DND-41 (cell line): ENCODE measurements around the gene TTC28.

Experiments used
- EZH2 ChIP-seq: IDR thresholded peaks from 3 replicates; pipeline ENCODE4 v1.6.1; 2012; ENCODE audit warnings: borderline replicate concordance, low read depth, mild to moderate bottlenecking, moderate library complexity, low read length, inconsistent platforms; ENCODE audit not compliant: severe bottlenecking
- TF ChIP-seq, protein P1 (sequence below): IDR thresholded peaks from 2 replicates; pipeline ENCODE4 v1.5.1; 2012; ENCODE audit warnings: borderline replicate concordance, low read length, moderate library complexity, mild to moderate bottlenecking; ENCODE audit not compliant: poor library complexity, severe bottlenecking; ENCODE audit errors: extremely low read depth

DNA sequence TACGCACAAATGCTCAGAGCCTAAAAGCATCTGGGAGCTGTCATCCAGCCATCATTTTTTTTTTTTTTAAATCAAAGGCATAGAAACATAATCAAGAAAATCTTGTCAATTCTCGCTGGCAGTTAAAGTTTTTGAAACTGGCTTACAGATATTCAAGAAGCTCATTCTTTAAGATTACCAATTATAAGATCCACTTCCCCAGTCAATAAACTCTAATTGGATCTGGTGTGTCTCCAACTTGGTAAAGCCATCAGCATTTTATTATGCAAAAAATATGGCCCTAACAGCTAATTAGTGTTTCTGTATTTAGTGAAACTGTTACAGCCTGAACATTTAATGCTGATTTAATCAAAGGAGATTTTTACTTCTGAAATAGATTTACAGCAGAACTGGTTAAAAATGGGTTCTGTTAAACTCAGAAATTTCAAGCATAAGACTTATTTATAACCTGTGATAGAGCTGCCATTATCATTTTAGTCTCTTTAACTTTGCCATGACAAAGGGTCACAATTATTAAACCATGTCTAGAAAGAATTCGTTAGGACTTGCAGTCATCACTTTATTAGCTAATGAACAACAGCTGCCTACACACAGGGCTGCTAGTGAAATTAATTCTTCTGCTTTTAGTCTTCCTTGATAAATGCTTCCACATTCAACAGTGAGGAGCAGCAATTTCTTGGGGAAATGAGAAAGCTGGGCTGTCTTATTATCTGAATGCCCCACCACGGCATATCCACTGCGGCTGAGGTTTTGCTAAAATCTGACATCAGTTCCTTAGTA, 584.1 kb downstream of the TTC28 start:
- TF ChIP-seq, protein P1, sequence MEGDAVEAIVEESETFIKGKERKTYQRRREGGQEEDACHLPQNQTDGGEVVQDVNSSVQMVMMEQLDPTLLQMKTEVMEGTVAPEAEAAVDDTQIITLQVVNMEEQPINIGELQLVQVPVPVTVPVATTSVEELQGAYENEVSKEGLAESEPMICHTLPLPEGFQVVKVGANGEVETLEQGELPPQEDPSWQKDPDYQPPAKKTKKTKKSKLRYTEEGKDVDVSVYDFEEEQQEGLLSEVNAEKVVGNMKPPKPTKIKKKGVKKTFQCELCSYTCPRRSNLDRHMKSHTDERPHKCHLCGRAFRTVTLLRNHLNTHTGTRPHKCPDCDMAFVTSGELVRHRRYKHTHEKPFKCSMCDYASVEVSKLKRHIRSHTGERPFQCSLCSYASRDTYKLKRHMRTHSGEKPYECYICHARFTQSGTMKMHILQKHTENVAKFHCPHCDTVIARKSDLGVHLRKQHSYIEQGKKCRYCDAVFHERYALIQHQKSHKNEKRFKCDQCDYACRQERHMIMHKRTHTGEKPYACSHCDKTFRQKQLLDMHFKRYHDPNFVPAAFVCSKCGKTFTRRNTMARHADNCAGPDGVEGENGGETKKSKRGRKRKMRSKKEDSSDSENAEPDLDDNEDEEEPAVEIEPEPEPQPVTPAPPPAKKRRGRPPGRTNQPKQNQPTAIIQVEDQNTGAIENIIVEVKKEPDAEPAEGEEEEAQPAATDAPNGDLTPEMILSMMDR, result no peak
- TF ChIP-seq EZH2, result no peak
